RWPE1 (cell line): ENCODE results near the gene OR5B21.

ENCODE experiments used
- CTCF ChIA-PET: fragments of 350-600 bp; sonication (Branson Sonifier 250); formaldehyde crosslinking; extraction: SDS; loops from one replicate; lab custom pipeline; 2021; lab: Yijun Ruan, JAX
- POLR2A ChIA-PET: fragments of 400-600 bp; formaldehyde crosslinking; extraction: SDS; loops from one replicate; lab custom pipeline; 2020; ENCODE audit warnings: antibody characterized with exemption; ENCODE audit not compliant: low non-redundant PET; lab: Yijun Ruan, JAX
- DNase-seq: peaks from one replicate; pipeline ENCODE4 v3.0.0; 2012; ENCODE audit warnings: low spot score
- H3K27ac ChIP-seq: fragments of 450-650 bp; 2 replicates; pipeline ENCODE4 v1.5.1; 2017
- TF ChIP-seq, protein P1 (sequence below): fragments of 450-650 bp; conservative IDR thresholded peaks from 2 replicates; pipeline ENCODE4 v1.5.1; 2017; ENCODE audit warnings: low read depth, mild to moderate bottlenecking

Gene OR5B21

DNA sequence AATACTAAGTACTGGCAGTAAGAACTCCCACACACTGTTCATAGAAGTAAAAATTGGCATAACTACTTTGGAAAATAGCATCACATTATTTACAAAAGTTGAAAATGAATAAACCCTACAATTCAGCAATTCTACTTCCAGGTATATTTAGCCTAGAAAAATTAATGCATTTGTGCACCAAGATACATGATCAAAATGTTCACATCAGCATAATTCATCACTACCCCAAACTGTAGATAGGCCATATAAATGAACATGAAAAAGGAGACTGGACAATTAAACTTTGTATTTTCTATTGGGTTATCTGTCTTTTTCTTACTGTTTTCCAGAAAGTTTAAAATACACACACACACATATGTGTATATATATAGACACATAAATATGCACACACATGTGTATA lies 5.9 kb downstream of the OR5B21 start:
- POLR2A ChIA-PET, result no interaction called here
- TF ChIP-seq, protein P1, sequence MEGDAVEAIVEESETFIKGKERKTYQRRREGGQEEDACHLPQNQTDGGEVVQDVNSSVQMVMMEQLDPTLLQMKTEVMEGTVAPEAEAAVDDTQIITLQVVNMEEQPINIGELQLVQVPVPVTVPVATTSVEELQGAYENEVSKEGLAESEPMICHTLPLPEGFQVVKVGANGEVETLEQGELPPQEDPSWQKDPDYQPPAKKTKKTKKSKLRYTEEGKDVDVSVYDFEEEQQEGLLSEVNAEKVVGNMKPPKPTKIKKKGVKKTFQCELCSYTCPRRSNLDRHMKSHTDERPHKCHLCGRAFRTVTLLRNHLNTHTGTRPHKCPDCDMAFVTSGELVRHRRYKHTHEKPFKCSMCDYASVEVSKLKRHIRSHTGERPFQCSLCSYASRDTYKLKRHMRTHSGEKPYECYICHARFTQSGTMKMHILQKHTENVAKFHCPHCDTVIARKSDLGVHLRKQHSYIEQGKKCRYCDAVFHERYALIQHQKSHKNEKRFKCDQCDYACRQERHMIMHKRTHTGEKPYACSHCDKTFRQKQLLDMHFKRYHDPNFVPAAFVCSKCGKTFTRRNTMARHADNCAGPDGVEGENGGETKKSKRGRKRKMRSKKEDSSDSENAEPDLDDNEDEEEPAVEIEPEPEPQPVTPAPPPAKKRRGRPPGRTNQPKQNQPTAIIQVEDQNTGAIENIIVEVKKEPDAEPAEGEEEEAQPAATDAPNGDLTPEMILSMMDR, result no peak
- DNase-seq, result no peak
- CTCF ChIA-PET, result interaction anchor here (0.7 kb wide), 1 partner anchor 684 kb away, joined by 3 read pairs; no protein-coding TSS in a partner anchor
- no peak overlapping the region for H3K27ac ChIP-seq

- no peak for DNase-seq
- ChIA-PET CTCF (no interaction called here), POLR2A (no interaction called here)
- TF ChIP-seq, protein P1, result no peak
- no peak overlapping the region for H3K27ac ChIP-seq
Measured at GRCh38 chr11:58498464-58498863, 9.4 kb downstream of the OR5B21 start.

DNA sequence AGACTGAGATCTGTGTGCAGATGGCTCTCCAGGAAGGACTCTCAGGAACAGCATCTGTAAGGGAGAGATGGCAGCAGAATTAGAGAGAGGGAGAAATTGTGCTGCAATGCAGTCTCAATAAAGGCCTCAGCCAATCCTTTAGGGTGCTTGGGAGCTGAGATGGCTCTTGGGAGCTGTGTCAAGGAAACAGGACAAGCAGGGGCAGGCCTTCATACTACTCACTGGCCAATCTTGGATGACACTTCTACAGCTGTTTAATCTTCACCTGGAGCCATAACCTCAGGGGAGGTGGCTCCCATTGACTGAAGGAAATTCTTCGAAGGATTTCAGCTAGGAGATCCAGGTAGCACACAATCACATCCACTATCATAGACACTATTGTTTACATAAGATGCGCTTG lies 10.0 kb downstream of the OR5B21 start:
- no peak overlapping the region for H3K27ac ChIP-seq
- no peak for DNase-seq
- ChIA-PET CTCF (no interaction called here), POLR2A (no interaction called here)
- TF ChIP-seq, protein P1, result no peak

DNA sequence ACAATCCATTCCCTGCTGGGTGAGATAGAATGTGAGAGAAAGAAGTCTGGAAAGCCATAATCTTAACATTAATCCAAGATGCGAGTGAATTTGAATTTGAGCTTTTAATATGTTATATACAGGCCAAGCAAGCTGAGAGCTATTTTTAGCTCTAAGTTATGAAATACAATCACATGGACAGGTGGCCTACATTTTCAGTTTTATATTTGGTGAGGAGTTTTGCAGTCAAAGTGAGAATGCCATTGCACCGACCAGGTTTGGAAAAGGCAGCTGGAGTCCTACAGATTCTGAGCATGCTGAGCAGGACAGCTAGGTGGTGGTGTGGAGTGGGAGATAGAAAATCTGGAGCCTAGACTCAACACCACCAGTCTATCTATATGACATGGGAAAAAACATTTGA lies 12.0 kb downstream of the OR5B21 start:
- ChIA-PET POLR2A (no interaction called here), CTCF (interaction anchor here (0.6 kb wide), 2 partner anchors 18 to 1312 kb away, joined by 3 to 4 read pairs; no protein-coding TSS in a partner anchor)
- TF ChIP-seq, protein P1, result no peak
- H3K27ac ChIP-seq, result no peak overlapping the region
- DNase-seq, result no peak

- POLR2A ChIA-PET, result no interaction called here
- no peak overlapping the region for H3K27ac ChIP-seq
- CTCF ChIA-PET, result no interaction called here
- no peak for DNase-seq
- TF ChIP-seq, protein P1, result no peak
Measured at GRCh38 chr11:58494101-58494500, 13.8 kb downstream of the OR5B21 start.

DNA sequence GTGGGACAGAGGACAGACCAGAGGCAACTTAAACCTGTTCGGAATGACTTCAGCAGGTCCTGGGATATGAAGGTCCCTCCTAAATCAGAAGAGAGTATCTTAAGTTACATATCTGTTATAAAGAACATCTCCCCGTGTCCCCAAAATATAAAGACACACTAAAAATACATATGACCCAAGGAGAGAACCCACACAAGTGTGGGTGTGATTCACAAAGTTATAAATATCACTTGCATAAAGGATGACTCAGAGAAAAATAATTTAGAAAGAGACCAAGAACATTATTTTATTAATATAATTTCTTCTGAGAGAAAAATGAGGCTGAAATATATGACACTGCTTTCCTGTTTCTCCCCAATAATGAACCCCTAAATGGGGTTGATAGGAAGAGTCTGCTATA lies 14.2 kb downstream of the OR5B21 start:
- TF ChIP-seq, protein P1, result no peak
- peak; percentile 5 for DNase-seq
- POLR2A ChIA-PET, result no interaction called here
- no peak overlapping the region for H3K27ac ChIP-seq
- CTCF ChIA-PET, result interaction anchor here (0.6 kb wide), 1 partner anchor 1085 kb away, joined by 4 read pairs; no protein-coding TSS in a partner anchor
